Keratinocyte (primary cell): ENCODE data around the gene MAD1L1. TPM values are rescaled to one million over a fixed set of nuclear protein-coding genes. Genes with fewer than 3 reads are reported as not detected.

Experiments used
- DNase-seq: peaks from one replicate; pipeline ENCODE4 v3.0.0-alpha.2; 2011; ENCODE audit warnings: low read depth, missing footprints, low spot score
- FAIRE-seq: peaks from 2 replicates; lab custom pipeline; 2011; peaks lifted over from hg19 to GRCh38; lab: Jason Lieb, UNC
- H2AFZ ChIP-seq: 2 replicates; pipeline ENCODE4 v1.6.0; 2012; ENCODE audit warnings: low read length, control low read depth, inconsistent platforms; ENCODE audit not compliant: control insufficient read depth
- H3K27ac ChIP-seq: 2 replicates; pipeline ENCODE4 v1.5.1; 2011; ENCODE audit warnings: low read length; ENCODE audit not compliant: control insufficient read depth, insufficient read depth
- H3K27me3 ChIP-seq: 3 replicates; pipeline ENCODE4 v1.6.0; 2011; ENCODE audit warnings: low read length; ENCODE audit not compliant: control insufficient read depth, insufficient read depth; ENCODE audit errors: extremely low read depth
- H3K36me3 ChIP-seq, 2 experiments: 2 replicates in 1 of 2; 3 replicates in 1 of 2; pipeline ENCODE4 v1.5.1; 2011; ENCODE audit warnings: low read length in 2 of 2, mild to moderate bottlenecking in 1 of 2; ENCODE audit not compliant: control insufficient read depth in 2 of 2, insufficient read depth in 2 of 2; ENCODE audit errors: extremely low read depth in 1 of 2
- H3K4me1 ChIP-seq: 3 replicates; pipeline ENCODE4 v1.5.1; 2011; ENCODE audit warnings: low read length; ENCODE audit not compliant: control insufficient read depth, insufficient read depth; ENCODE audit errors: extremely low read depth
- H3K4me2 ChIP-seq: 3 replicates; pipeline ENCODE4 v1.6.0; 2011; ENCODE audit warnings: low read depth, low read length; ENCODE audit not compliant: control insufficient read depth, insufficient read depth; ENCODE audit errors: extremely low read depth
- H3K4me3 ChIP-seq, 3 experiments: fragments of 200-600 bp in 1 of 3; sonication (generic) in 1 of 3; 2 replicates in 2 of 3; 3 replicates in 1 of 3; pipeline ENCODE4 v1.5.1; 2011 to 2016; ENCODE audit warnings: low read length in 3 of 3, mild to moderate bottlenecking in 3 of 3, control low read depth in 2 of 3, inconsistent platforms in 1 of 3, low read depth in 1 of 3, mixed read lengths in 1 of 3, mixed run types in 1 of 3, moderate library complexity in 1 of 3; ENCODE audit not compliant: control insufficient read depth in 2 of 3, insufficient read depth in 2 of 3; ENCODE audit errors: extremely low read depth in 1 of 3
- H3K79me2 ChIP-seq: 2 replicates; pipeline ENCODE4 v1.6.0; 2012; ENCODE audit warnings: low read length; ENCODE audit not compliant: control insufficient read depth, insufficient read depth
- H3K9ac ChIP-seq: 3 replicates; pipeline ENCODE4 v1.6.0; 2011; ENCODE audit warnings: low read length; ENCODE audit not compliant: control insufficient read depth, insufficient read depth; ENCODE audit errors: extremely low read depth
- H3K9me1 ChIP-seq: 3 replicates; pipeline ENCODE4 v1.6.0; 2011; ENCODE audit warnings: low read length; ENCODE audit not compliant: control insufficient read depth, insufficient read depth; ENCODE audit errors: extremely low read depth
- H3K9me3 ChIP-seq: 2 replicates; pipeline ENCODE4 v1.5.1; 2012; ENCODE audit warnings: low read depth, low read length; ENCODE audit not compliant: control insufficient read depth
- H4K20me1 ChIP-seq: 3 replicates; pipeline ENCODE4 v1.6.0; 2011; ENCODE audit warnings: low read length; ENCODE audit not compliant: control insufficient read depth, insufficient read depth; ENCODE audit errors: extremely low read depth
- CTCF ChIP-seq, 3 experiments: IDR thresholded peaks in 1 of 3; conservative IDR thresholded peaks in 1 of 3; optimal IDR thresholded peaks in 1 of 3; 2 replicates in 2 of 3; 3 replicates in 1 of 3; pipeline versions ENCODE3 to v1.5.1; 2011; ENCODE audit warnings: low read length in 3 of 3, mild to moderate bottlenecking in 3 of 3, moderate library complexity in 2 of 3, control low read depth in 1 of 3, inconsistent platforms in 1 of 3; ENCODE audit not compliant: insufficient read depth in 2 of 3; ENCODE audit errors: extremely low read depth in 1 of 3
- EZH2 ChIP-seq: IDR thresholded peaks from one replicate; pipeline ENCODE4 v1.6.1; 2012; ENCODE audit warnings: inconsistent platforms, mild to moderate bottlenecking, low read length, moderate library complexity
- dilution Hi-C: fragments of 300-500 bp; cut with MboI; formaldehyde crosslinking; loops from one replicate; pipeline ENCODE4 v1.7.0; 2020; ENCODE audit warnings: low sequenced_read_pairs; ENCODE audit not compliant: extremely low pct_ligation_motif_present
- polyA plus RNA-seq, 5 experiments: library from polyadenylated mRNA; depleted of rRNA in 3 of 5; stranded (reverse) in 3 of 5; stranded (forward) in 1 of 5; unstranded in 1 of 5; fragments of >200 nt; gene quantifications; 1 replicate in 1 of 5; 2 replicates in 3 of 5; 3 replicates in 1 of 5; pipeline versions ENCODE4 v1.2.1 to v1.2.3, GENCODE V29; 2011 to 2012; ENCODE audit warnings: missing spikeins in 2 of 5, low read depth in 1 of 5, low replicate concordance in 1 of 5

Gene MAD1L1
- polyA plus RNA-seq, 1 donor (not counting 4 experiments of a cell fraction or from before 2014, with no cell fraction given): 18.0 TPM

DNA sequence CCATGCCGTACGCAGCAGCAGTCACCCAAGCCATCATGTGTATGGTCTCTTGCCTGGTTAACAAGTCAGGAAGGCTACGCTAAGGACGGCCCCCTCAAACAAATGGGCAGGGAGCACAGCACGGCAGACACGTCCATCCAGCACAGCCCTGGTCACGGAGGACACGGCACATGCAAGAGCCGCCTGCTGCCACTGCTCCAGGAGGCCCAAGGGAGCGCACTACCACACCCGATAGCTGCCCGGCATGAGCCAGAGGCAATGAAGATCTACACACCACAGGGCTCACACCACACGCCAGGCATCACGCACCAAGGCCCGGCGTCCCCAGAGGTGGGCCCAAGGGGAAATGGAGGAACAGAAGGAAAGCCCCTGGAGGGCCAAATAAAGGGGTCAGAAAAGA is 134.2 kb downstream of the MAD1L1 start:
- Histone ChIP-seq H2AFZ (no peak overlapping the region), H3K4me1 (no peaks in the 10 kb centered on the region), H4K20me1 (peaks cover 4% of the 10 kb centered on the region), H3K9me3 (no peaks in the 10 kb centered on the region), H3K4me2 (no peak overlapping the region), H3K9me1 (no peaks in the 10 kb centered on the region), H3K9ac (no peak overlapping the region), H3K27me3 (no peaks in the 10 kb centered on the region), H3K36me3 (peaks cover 0 to 5% of the 10 kb centered on the region in 2 experiments), H3K27ac (no peak overlapping the region), H3K79me2 (peaks cover 4% of the 10 kb centered on the region), H3K4me3 (no peak overlapping the region)
- DNase-seq (no peak), FAIRE-seq (no peak)
- dilution Hi-C loops: no loop called here
- TF ChIP-seq EZH2: no peak
- no peak for TF ChIP-seq CTCF (optimal IDR thresholded peaks at IDR 0.05 in 1 of 3, IDR thresholded peaks at IDR 0.05 in 1 of 3, conservative IDR thresholded peaks at IDR 0.05 in 1 of 3; ENCODE audit: extremely low read depth in 1 of 3, insufficient read depth in 2 of 3, low read length in 3 of 3)

GRCh38 chr7:2098056-2098455 is 134.7 kb downstream of the MAD1L1 start:
- Histone ChIP-seq H3K27ac (no peak overlapping the region), H3K9me1 (no peaks in the 10 kb centered on the region), H3K9ac (no peak overlapping the region), H3K4me3 (no peak overlapping the region), H3K9me3 (no peaks in the 10 kb centered on the region), H3K27me3 (no peaks in the 10 kb centered on the region), H3K79me2 (peaks cover 4% of the 10 kb centered on the region), H2AFZ (no peak overlapping the region), H3K36me3 (peaks cover 0 to 6% of the 10 kb centered on the region in 2 experiments), H3K4me2 (no peak overlapping the region), H4K20me1 (peaks cover 4% of the 10 kb centered on the region), H3K4me1 (no peaks in the 10 kb centered on the region)
- DNase-seq: no peak
- no peak for FAIRE-seq
- TF ChIP-seq CTCF (optimal IDR thresholded peaks at IDR 0.05 in 1 of 3, IDR thresholded peaks at IDR 0.05 in 1 of 3, conservative IDR thresholded peaks at IDR 0.05 in 1 of 3; ENCODE audit: extremely low read depth in 1 of 3, insufficient read depth in 2 of 3, low read length in 3 of 3) (no peak), EZH2 (no peak)
- dilution Hi-C loops: no loop called here
